GM21381 (cell line): ENCODE data around the gene PTGIS.

ENCODE experiments used
- ATAC-seq: cut with Tn5 transposase; IDR thresholded peaks from one replicate; pipeline ENCODE4 v1.9.1; 2021; ENCODE audit warnings: mild to moderate bottlenecking, moderate library complexity; ENCODE audit not compliant: unreplicated experiment

PTGIS gene

DNA sequence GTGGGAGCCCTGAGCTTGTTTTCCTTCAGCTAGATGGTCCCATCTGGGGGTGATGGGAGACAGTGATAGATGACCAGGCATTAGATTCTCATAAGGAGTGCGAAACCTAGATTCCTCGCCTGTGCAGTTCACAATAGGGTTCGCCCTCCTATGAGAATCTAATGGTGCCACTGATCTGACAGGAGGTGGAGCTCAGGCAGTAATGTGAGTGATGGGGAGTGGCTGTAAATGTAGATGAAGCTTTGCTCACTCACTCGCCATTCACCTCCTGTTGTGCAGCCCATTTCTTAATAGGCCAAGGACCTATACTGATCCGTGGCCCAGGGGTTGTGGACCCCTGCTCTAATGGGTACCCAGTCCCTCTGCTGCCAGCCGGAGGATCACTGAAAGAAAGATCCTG, 64.8 kb downstream of the PTGIS start:
- no peak for ATAC-seq

GRCh38 chr20:49501917-49502316, 66.0 kb downstream of the PTGIS start:
- no peak for ATAC-seq

DNA sequence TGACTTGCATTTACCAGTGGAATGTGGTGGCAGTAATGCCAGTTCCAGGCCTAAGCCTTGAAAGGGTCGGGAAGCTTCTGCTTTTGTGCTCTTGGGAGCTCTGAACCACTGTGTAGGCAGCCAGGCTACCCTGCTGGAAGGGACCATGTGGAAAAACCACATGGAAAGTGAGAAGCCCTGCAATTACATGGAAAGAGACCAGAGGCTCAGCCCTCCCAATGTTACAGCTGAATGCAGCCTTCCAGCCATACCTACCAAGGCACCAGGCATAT, 70.6 kb downstream of the PTGIS start:
- no peak for ATAC-seq

DNA sequence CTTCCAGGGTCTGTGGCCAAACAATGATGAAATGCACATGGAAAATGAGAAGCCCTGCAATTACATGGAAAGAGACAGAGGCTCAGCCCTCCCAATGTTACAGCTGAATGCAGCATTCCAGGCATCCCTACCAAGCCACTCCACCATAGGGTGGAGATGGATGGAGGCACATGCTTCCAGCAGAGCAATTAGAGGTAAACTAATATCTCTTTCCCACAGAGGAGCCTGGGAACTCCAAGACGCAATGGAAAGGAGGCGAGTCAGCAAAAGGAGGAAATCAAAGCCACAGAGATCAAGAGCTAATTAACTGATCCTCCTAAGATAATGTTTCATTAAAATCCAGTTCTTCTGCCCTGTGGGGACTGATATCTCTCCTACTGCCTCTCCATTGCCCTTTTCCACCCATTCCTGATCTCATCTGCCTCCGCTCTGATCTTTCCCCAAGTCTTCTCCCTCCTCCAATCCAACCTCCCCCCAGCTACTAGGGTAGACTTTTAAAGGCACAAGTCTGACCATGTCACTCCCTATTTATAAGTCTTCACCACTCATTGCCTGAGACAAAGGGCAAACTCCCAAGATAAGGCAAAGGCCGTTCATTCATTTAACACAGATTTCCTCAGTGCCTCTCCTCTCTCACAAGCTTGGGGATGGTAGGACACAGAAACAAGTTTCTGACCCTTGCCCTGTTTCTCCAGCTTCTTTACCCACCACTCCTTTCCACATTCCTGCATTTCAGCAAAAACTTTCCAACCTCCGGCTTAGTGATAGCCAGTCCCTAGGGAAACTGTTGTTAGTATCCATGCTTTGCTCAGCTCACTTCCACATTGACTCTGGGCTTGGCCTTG, 71.2 kb downstream of the PTGIS start:
- ATAC-seq: no peak

DNA sequence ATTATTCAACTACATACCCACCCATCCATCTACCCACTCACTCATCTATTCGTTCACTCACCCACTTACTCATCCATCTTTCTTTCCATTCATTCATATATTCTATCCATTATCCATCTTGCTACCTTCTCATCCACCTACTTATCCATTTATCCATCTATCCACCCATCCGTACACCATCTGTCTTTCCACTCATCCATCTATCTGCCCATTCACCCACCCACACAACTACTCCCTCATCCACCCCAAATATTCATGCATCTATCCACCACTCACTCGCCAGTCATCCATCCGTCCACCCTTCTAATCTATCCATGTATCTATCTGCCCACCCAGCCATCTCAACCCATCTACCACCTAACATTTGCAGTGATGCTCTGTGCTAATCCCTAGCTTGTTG, 71.9 kb downstream of the PTGIS start:
- no peak for ATAC-seq

DNA sequence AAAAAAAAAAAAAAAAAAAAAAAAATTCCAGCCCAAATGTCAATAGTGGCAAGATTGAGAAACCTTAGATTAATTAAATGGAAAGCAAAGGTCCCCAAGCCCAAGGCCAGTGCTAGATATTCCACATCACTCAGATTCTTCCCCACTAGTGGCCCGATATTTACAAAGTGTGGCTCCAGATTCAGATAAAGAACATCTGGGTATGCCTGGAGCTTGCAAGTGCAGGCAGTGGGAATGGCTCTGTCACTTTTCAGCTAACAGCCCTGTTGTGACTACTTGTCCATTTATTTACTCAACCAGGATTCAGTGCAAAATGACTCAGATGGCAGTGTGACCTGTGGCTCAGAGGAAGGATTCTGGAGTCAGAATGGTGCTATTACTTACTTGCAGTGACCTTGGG, 77.2 kb downstream of the PTGIS start:
- no peak for ATAC-seq

DNA sequence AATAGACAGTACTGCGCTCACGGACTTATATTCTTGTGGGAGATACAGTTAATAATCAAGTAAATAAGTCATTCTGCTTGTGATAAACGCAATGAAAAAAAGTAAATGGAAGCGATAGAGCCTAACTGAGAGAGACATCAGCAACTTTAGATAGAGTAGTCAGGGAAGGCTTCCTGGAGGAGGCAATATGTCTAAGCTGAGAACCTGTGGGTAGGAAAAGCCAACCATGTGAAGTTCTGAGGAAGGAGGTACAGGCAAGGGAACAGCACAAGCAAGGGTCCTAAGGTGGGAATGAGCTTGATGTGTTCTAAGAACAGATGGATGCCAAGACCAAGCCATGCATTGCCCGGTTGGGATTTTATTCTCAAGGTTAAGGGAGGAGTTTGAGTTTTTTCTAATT, 78.2 kb downstream of the PTGIS start:
- no peak for ATAC-seq

- ATAC-seq: no peak
Observed at GRCh38 chr20:49486064-49486463, 81.9 kb downstream of the PTGIS start.

GRCh38 chr20:49485563-49485962, 82.4 kb downstream of the PTGIS start:
- ATAC-seq: no peak

DNA sequence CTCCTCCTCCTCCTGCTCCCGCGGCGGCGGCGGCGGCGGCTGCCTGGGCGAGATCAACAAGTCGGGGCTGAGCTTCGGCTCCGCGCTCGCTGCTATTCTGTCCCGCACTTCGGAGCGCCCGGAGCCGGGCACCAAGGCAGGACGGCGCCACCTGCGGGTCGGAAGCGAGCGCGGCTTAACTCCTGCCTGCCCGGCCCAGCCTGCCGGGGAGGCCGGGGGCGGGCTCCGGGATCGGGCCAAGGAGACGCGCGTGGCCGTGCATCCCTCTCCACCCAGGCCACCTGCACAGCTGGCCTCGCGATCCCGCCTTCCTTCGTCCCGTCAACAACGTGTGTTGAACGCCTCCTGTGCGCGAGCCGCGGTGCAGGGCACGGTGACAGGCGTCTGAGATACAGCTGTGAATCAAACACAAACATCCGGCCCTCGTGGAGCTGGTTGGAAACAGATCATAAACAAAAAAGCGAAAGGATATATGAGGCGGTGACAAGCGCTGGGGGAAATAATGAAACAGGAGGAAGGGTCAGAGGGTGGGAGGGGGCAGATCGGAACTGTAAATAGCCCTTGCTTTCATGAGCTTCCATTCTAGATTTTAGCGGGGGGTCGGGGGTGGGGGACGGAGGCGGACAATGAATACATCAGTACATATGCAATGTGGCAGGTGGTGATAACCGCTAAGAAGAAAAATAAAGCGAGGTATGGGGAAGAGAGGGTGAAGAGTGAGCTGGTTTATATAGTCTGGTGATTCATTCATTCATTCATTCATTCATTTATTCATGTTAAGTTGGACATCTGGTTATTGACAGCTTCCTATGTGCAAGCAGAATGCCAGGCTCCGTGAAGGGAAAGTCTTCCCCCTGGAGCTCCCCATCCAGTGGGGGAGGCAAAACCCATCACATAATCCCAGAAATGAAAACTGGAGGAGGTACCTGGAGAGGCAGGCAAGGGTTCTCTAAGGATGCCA, 83.5 kb downstream of the PTGIS start:
- ATAC-seq: no peak

GRCh38 chr20:49483696-49484123, 84.2 kb downstream of the PTGIS start:
- no peak for ATAC-seq

DNA sequence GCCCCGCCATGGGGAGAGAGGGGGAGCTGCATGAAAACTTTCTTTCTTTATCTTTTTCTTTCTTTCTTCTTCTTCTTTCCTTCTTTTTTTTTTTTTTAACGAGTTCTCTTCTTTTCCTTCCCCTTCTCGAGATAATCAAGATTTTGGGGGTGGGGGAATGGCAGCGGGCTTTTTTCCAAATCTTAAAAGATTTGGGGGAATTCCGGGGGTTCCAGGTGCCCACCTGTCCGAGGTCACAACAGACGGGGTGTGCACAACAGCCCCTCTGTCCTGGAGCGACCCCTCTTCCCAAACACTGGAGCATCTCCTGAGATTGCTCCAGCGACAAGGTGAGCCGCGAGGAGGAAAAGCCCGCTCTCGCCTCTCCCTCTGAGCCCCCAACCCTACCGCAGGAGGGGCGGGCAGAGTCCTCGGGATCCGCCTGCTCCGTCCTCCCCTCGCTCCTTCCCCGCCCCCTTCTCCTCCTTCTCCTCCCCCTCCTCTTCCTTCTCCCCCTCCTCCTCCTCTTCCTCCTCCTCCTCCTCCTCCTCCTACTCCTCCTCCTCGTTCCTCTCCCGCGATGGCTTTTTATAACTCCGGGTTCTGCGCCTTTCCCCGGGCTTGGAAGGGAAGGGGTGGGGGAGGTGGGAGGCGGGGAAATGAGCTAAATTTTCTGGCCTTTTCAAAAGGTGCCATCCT, 84.8 kb downstream of the PTGIS start:
- ATAC-seq: no peak

GRCh38 chr20:49482621-49483017, 85.3 kb downstream of the PTGIS start, which contains the start of gene KCNB1:
TSS of gene KCNB1 (minus strand) at chr20:49482668. CDS start at chr20:49482480, 188 bp downstream.
- ATAC-seq: no peak

DNA sequence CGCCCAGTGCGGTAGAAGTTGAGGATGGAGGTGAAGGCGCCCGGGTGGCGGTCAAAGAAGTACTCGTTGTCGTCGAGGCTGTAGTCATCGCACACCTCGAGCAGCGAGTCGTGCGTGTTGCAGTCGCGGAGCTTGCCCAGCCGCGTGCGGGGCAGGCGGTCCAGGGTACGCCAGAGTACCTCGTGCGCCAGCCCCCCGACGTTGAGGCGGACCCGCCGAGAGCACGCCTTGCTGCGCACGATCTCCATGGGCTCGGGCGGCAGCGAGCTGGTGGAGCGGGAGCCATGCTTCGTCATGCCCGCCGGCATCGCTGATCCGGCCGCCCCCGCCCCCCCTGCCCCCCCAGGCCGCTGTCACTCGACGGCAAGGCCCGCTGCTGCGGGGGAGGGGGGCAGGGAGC, 85.8 kb downstream of the PTGIS start:
- ATAC-seq: no peak

- no peak for ATAC-seq
Observed at GRCh38 chr20:49481116-49481515, 86.8 kb downstream of the PTGIS start.

GRCh38 chr20:49480236-49480635, 87.7 kb downstream of the PTGIS start:
- ATAC-seq: no peak

DNA sequence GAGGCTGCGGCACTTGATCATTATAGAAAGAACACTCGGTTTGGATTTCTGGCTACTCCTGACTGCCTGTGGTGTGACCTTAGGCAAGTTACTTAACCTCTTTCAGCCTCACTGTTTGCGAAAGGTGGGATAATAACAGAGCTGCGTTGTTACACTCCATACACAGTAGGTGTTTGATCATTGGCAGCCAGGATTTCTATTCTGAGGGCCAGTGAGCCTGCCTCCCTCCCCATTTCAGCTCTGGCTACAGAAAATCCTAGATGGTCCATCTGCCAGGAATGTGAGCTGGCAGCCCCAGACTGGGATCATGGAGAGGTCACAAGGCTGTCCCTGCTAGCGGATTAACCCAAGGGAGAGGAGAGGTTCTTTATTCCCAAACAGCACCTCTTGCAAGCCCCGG, 88.2 kb downstream of the PTGIS start:
- no peak for ATAC-seq

- ATAC-seq: no peak
Observed at GRCh38 chr20:49478754-49479689, 88.9 kb downstream of the PTGIS start.

- ATAC-seq: no peak
Observed at GRCh38 chr20:49478266-49478665, 89.7 kb downstream of the PTGIS start.

- no peak for ATAC-seq
Observed at GRCh38 chr20:49477200-49477599, 90.7 kb downstream of the PTGIS start.
